Kidney epithelial cell (primary cell): ENCODE data around the gene PCBD1. TPM values are rescaled to one million over a fixed set of nuclear protein-coding genes. Genes with fewer than 3 reads are reported as not detected.

Source experiments
- DNase-seq: peaks from one replicate; pipeline ENCODE4 v3.0.0-alpha.2; 2010; ENCODE audit warnings: low read depth
- H3K27me3 ChIP-seq: 2 replicates; pipeline ENCODE4 v1.6.0; 2011; ENCODE audit warnings: low read length; ENCODE audit not compliant: control insufficient read depth, insufficient read depth
- H3K36me3 ChIP-seq: 2 replicates; pipeline ENCODE4 v1.5.1; 2011; ENCODE audit warnings: low read length; ENCODE audit not compliant: control insufficient read depth, insufficient read depth
- H3K4me3 ChIP-seq: 2 replicates; pipeline ENCODE4 v1.5.1; 2011; ENCODE audit warnings: low read depth, mild to moderate bottlenecking, control low read depth, low read length
- CTCF ChIP-seq: IDR thresholded peaks from 2 replicates; pipeline ENCODE4 v1.5.1; 2011; ENCODE audit warnings: mild to moderate bottlenecking, moderate library complexity, low read length, control low read depth, inconsistent platforms; ENCODE audit not compliant: insufficient read depth, poor library complexity, severe bottlenecking
- total RNA-seq: library from RNA; depleted of rRNA; stranded (reverse); fragments of >200 nt; gene quantifications from 2 replicates; pipeline ENCODE4 v1.2.3, GENCODE V29; 2015

Gene PCBD1
- total RNA-seq, 1 donor from 2014 or later: 72.9 TPM

DNA sequence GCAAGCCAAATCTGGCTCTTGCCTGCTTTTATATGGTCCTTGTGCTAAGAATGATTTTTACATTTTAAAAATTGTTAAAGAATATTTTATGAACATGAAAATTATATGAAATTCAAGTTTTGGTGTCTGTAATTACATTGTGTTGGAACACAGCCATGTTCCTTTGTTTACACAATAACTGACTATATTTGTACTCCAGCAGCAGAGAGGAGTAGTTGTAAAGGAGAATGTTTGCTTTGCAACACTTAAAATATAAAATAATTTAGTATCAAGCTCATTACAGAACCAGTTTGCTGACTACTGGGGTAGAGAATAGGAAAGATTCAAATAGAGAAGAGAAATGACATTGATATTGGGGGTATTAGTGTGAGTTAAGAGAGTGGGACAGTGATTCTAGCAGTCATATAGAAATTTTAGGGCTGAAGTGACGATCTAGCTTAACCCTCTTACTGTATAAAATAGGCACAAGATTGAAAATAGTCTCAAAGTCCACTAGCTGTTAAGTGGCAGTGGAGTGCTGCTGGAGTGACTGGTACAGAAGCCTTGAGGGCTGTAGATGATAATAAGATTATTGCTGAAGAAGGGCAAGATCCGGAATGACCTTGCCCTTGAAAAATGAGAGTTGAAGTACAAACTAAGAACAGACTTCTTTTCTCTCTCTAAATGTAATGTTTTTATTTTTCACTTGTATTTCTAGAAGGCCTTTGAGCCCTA lies 44.4 kb downstream of the PCBD1 start:
- TF ChIP-seq CTCF: no peak
- Histone ChIP-seq H3K4me3 (no peak overlapping the region), H3K36me3 (no peaks in the 10 kb centered on the region), H3K27me3 (no peaks in the 10 kb centered on the region)
- no peak for DNase-seq

- TF ChIP-seq CTCF: no peak
- no peaks in the 10 kb centered on the region for H3K36me3 ChIP-seq
- no peak for DNase-seq
- H3K27me3 ChIP-seq: no peaks in the 10 kb centered on the region
- H3K4me3 ChIP-seq: no peak overlapping the region
Observed at GRCh38 chr10:70843333-70843732, 45.0 kb downstream of the PCBD1 start.

- no peak for TF ChIP-seq CTCF
- H3K36me3 ChIP-seq: no peaks in the 10 kb centered on the region
Observed at GRCh38 chr10:70840836-70841235, 47.5 kb downstream of the PCBD1 start.

GRCh38 chr10:70838270-70838805 lies 50.0 kb downstream of the PCBD1 start:
- DNase-seq: no peak
- no peaks in the 10 kb centered on the region for H3K27me3 ChIP-seq
- TF ChIP-seq CTCF: no peak
- H3K36me3 ChIP-seq: no peaks in the 10 kb centered on the region
- no peak overlapping the region for H3K4me3 ChIP-seq

More at GRCh38 chr10:70840836-70841235, 47.5 kb downstream of the PCBD1 start:
- Histone ChIP-seq H3K4me3 (no peak overlapping the region), H3K27me3 (no peaks in the 10 kb centered on the region)
- no peak for DNase-seq

DNA sequence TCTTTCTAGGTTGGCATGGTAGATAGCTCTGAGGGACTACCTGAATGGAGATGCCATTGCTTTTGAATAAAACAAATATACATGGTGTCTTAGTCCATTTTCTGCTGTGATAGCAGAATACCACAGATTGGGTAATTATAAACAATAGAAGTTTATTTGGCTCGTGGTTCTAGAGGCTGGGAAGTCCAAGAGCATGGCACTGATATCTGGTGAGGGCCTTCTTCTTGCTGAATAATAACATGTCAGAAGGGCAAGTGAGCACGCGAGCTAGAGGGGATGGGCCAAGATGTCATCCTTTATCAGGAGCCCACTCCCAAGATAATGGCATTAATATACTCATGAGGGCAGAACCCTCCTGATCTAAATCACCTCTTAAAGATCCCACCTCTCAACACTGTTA lies 50.7 kb downstream of the PCBD1 start:
- no peak overlapping the region for H3K4me3 ChIP-seq
- no peak for DNase-seq
- no peaks in the 10 kb centered on the region for H3K36me3 ChIP-seq
- no peak for TF ChIP-seq CTCF
- no peaks in the 10 kb centered on the region for H3K27me3 ChIP-seq

DNA sequence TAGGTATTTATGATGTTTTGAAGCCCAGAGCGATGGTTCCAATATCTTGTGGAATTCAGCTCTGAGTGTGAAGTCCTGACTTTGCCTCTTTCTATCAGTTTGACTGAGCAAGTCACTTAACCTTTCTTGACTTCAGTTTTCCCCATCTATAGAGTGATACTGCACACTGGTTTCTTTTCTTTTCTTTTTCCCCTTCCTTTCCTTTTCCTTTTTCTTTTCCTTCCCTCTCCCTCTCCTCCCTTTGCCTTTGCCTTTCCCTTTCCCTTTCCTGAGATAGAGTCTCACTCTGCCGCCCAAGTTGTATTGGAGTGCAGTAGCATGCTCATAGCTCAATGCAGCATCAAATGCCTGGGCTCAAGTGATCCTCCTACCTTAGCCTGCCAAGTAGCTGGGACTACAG lies 52.0 kb downstream of the PCBD1 start:
- no peaks in the 10 kb centered on the region for H3K36me3 ChIP-seq
- DNase-seq: no peak
- no peaks in the 10 kb centered on the region for H3K27me3 ChIP-seq
- no peak for TF ChIP-seq CTCF
- H3K4me3 ChIP-seq: no peak overlapping the region
